ENCODE measurements around the gene A3GALT2. TPM values are rescaled to one million over a fixed set of nuclear protein-coding genes. Genes with fewer than 3 reads are reported as not detected.

A3GALT2 gene
- total RNA-seq, 3 donors from 2014 or later, result not detected

GRCh38 chr1:33337441-33337840 lies 16.5 kb upstream of the A3GALT2 start:
- DNase-seq, result no peak
- H3K4me3 ChIP-seq, result no peak overlapping the region

GRCh38 chr1:33336580-33336979 lies 15.7 kb upstream of the A3GALT2 start:
- DNase-seq, result no peak
- TF ChIP-seq CTCF (IDR thresholded peaks at IDR 0.05), result no peak
- no peaks in the 10 kb centered on the region for H3K9me3 ChIP-seq
- no peak overlapping the region for H3K4me3 ChIP-seq
- intact Hi-C loops (cut with DNase I, micrococcal nuclease), result no loop called here
- H3K4me1 ChIP-seq (ENCODE audit: low read depth), result peaks cover 60% of the 10 kb centered on the region
- peaks cover 4% of the 10 kb centered on the region for H3K36me3 ChIP-seq (ENCODE audit: low read depth)
- ATAC-seq, result no peak

More at GRCh38 chr1:33337441-33337840, 16.5 kb upstream of the A3GALT2 start:
- ATAC-seq, result no peak
- Histone ChIP-seq H3K36me3 (ENCODE audit: low read depth) (no peaks in the 10 kb centered on the region), H3K4me1 (ENCODE audit: low read depth) (peaks cover 68% of the 10 kb centered on the region), H3K9me3 (no peaks in the 10 kb centered on the region)
- intact Hi-C loops (cut with DNase I, micrococcal nuclease), result no loop called here
- TF ChIP-seq CTCF (IDR thresholded peaks at IDR 0.05), result no peak

- peak; percentile 5 for ATAC-seq
- Histone ChIP-seq H3K4me3 (no peak overlapping the region), H3K4me1 (ENCODE audit: low read depth) (peaks cover 46% of the 10 kb centered on the region), H3K9me3 (no peaks in the 10 kb centered on the region), H3K36me3 (ENCODE audit: low read depth) (peaks cover 11% of the 10 kb centered on the region)
- no peak for DNase-seq
- TF ChIP-seq CTCF (IDR thresholded peaks at IDR 0.05), result no peak
- intact Hi-C loops (cut with DNase I, micrococcal nuclease), result no loop called here
Observed at GRCh38 chr1:33335020-33335419, 14.1 kb upstream of the A3GALT2 start.

- intact Hi-C loops (cut with DNase I, micrococcal nuclease), result no loop called here
- peak; percentile 9 for ATAC-seq
- H3K4me1 ChIP-seq (ENCODE audit: low read depth), result peaks cover 36% of the 10 kb centered on the region
- H3K9me3 ChIP-seq, result no peaks in the 10 kb centered on the region
- H3K36me3 ChIP-seq (ENCODE audit: low read depth), result peaks cover 13% of the 10 kb centered on the region
- H3K4me3 ChIP-seq, result no peak overlapping the region
- peak in 1 of 3 donors; percentile 64 for DNase-seq
- TF ChIP-seq CTCF (IDR thresholded peaks at IDR 0.05), result no peak
Observed at GRCh38 chr1:33334081-33334552, 13.2 kb upstream of the A3GALT2 start.

- Histone ChIP-seq H3K4me3 (no peak overlapping the region), H3K9me3 (no peaks in the 10 kb centered on the region), H3K4me1 (ENCODE audit: low read depth) (peaks cover 25% of the 10 kb centered on the region), H3K36me3 (ENCODE audit: low read depth) (peaks cover 20% of the 10 kb centered on the region)
- intact Hi-C loops (cut with DNase I, micrococcal nuclease), result no loop called here
- DNase-seq (no peak), ATAC-seq (no peak)
- TF ChIP-seq CTCF (IDR thresholded peaks at IDR 0.05), result no peak
Observed at GRCh38 chr1:33332881-33333280, 12.0 kb upstream of the A3GALT2 start.

GRCh38 chr1:33332357-33332789 lies 11.5 kb upstream of the A3GALT2 start:
- Histone ChIP-seq H3K9me3 (no peaks in the 10 kb centered on the region), H3K4me3 (no peak overlapping the region), H3K4me1 (ENCODE audit: low read depth) (peaks cover 20% of the 10 kb centered on the region), H3K36me3 (ENCODE audit: low read depth) (peaks cover 20% of the 10 kb centered on the region)
- no peak for ATAC-seq
- intact Hi-C loops (cut with DNase I, micrococcal nuclease), result no loop called here
- no peak for TF ChIP-seq CTCF (IDR thresholded peaks at IDR 0.05)
- DNase-seq, result peak in 1 of 3 donors; percentile 31

Data from mucosa of descending colon (tissue), 3 donors.